WTC11 (cell line): ENCODE measurements around the gene VIT. TPM values are rescaled to one million over a fixed set of nuclear protein-coding genes. Genes with fewer than 3 reads are reported as not detected.

ENCODE experiments used
- ATAC-seq: fragments of 200-7000 bp; cut with Tn5 transposase; 2 replicates; pipeline ENCODE4 v1.10.0; 2021; ENCODE audit warnings: mild to moderate bottlenecking, moderate library complexity
- CTCF ChIA-PET: fragments of 300-600 bp; sonication (Branson Sonifier 250); formaldehyde crosslinking; loops from one replicate; lab custom pipeline; 2021; ENCODE audit warnings: antibody characterized with exemption; lab: Charles Lee
- POLR2A ChIA-PET: fragments of 350-600 bp; sonication (Branson Sonifier 250); formaldehyde crosslinking; loops from one replicate; lab custom pipeline; 2021; ENCODE audit warnings: antibody characterized with exemption; lab: Charles Lee
- DNase-seq: peaks from one replicate; pipeline ENCODE4 v3.0.0; 2021; ENCODE audit warnings: low spot score
- H3K27ac Mint-ChIP-seq: 2 replicates; pipeline ENCODE4 v1.8.0; 2021; ENCODE audit warnings: mixed read lengths
- H3K27me3 Mint-ChIP-seq: 2 replicates; pipeline ENCODE4 v1.8.0; 2021; ENCODE audit warnings: low read depth, mild to moderate bottlenecking, moderate library complexity, mixed read lengths
- H3K36me3 Mint-ChIP-seq: 2 replicates; pipeline ENCODE4 v1.8.0; 2021; ENCODE audit warnings: mixed read lengths
- H3K4me1 Mint-ChIP-seq: 2 replicates; pipeline ENCODE4 v1.8.0; 2022; ENCODE audit warnings: mixed read lengths
- H3K4me3 Mint-ChIP-seq: 2 replicates; pipeline ENCODE4 v1.8.0; 2021; ENCODE audit warnings: mild to moderate bottlenecking, moderate library complexity, mixed read lengths
- H3K9me3 Mint-ChIP-seq: 2 replicates; pipeline ENCODE4 v1.8.0; 2021; ENCODE audit warnings: mixed read lengths
- ATF3 ChIP-seq: sonication (generic); formaldehyde crosslinking; conservative IDR thresholded peaks from 2 replicates; pipeline ENCODE4 v1.8.1; 2022; ENCODE audit warnings: mild to moderate bottlenecking, missing genetic modification reagents
- ETV6 ChIP-seq: sonication (generic); formaldehyde crosslinking; IDR thresholded peaks from 2 replicates; pipeline ENCODE4 v1.8.1; 2022; ENCODE audit warnings: mild to moderate bottlenecking, missing genetic modification reagents
- FOXJ3 ChIP-seq: sonication (generic); formaldehyde crosslinking; IDR thresholded peaks from 2 replicates; pipeline ENCODE4 v1.9.0; 2021; ENCODE audit warnings: missing genetic modification reagents, mild to moderate bottlenecking, borderline replicate concordance
- FOXP4 ChIP-seq: sonication (generic); formaldehyde crosslinking; IDR thresholded peaks from 2 replicates; pipeline ENCODE4 v1.8.0; 2022; ENCODE audit warnings: mild to moderate bottlenecking, missing genetic modification reagents
- HMGA2 ChIP-seq: fragments of 250-450 bp; sonication (Bioruptor Pico); IDR thresholded peaks from 2 replicates; pipeline ENCODE4 v1.4.0; 2021; ENCODE audit warnings: mild to moderate bottlenecking, moderate library complexity
- IRF1 ChIP-seq: sonication (generic); formaldehyde crosslinking; IDR thresholded peaks from 2 replicates; pipeline ENCODE4 v1.8.0; 2023; ENCODE audit warnings: missing genetic modification reagents
- IRF2 ChIP-seq: sonication (generic); formaldehyde crosslinking; IDR thresholded peaks from 2 replicates; pipeline ENCODE4 v1.8.0; 2022; ENCODE audit warnings: low read depth, missing genetic modification reagents, borderline replicate concordance
- MLX ChIP-seq: sonication (generic); formaldehyde crosslinking; IDR thresholded peaks from 2 replicates; pipeline ENCODE4 v1.8.1; 2023; ENCODE audit warnings: mild to moderate bottlenecking, missing genetic modification reagents, moderate library complexity
- MXD4 ChIP-seq: fragments of 250-450 bp; sonication (Bioruptor Pico); IDR thresholded peaks from 2 replicates; pipeline ENCODE4 v1.8.0; 2021; ENCODE audit warnings: mild to moderate bottlenecking, moderate library complexity, borderline replicate concordance
- PRRX2 ChIP-seq: fragments of 250-450 bp; sonication (Bioruptor Pico); IDR thresholded peaks from 2 replicates; pipeline ENCODE4 v1.8.0; 2021; ENCODE audit warnings: mild to moderate bottlenecking
- TCF7 ChIP-seq: sonication (generic); formaldehyde crosslinking; IDR thresholded peaks from 2 replicates; pipeline ENCODE4 v1.8.0; 2022; ENCODE audit warnings: mild to moderate bottlenecking, low read depth, missing genetic modification reagents, moderate library complexity
- TEAD4 ChIP-seq: sonication (generic); formaldehyde crosslinking; IDR thresholded peaks from 2 replicates; pipeline ENCODE4 v1.8.0; 2022; ENCODE audit warnings: mild to moderate bottlenecking, missing genetic modification reagents
- ZBTB21 ChIP-seq: sonication (generic); formaldehyde crosslinking; IDR thresholded peaks from 2 replicates; pipeline ENCODE4 v1.8.1; 2023; ENCODE audit warnings: mild to moderate bottlenecking, missing genetic modification reagents, borderline replicate concordance
- ZNF138 ChIP-seq: sonication (generic); formaldehyde crosslinking; conservative IDR thresholded peaks from 2 replicates; pipeline ENCODE4 v1.8.1; 2022; ENCODE audit warnings: mild to moderate bottlenecking, moderate library complexity, missing genetic modification reagents
- ZNF263 ChIP-seq: sonication (generic); formaldehyde crosslinking; IDR thresholded peaks from 2 replicates; pipeline ENCODE4 v1.8.1; 2022; ENCODE audit warnings: low read depth, mild to moderate bottlenecking, moderate library complexity, missing genetic modification reagents
- ZNF512 ChIP-seq: sonication (generic); formaldehyde crosslinking; IDR thresholded peaks from 2 replicates; pipeline ENCODE4 v1.8.1; 2022; ENCODE audit warnings: missing genetic modification reagents, borderline replicate concordance
- ZNF671 ChIP-seq: fragments of 250-450 bp; sonication (Bioruptor Pico); IDR thresholded peaks from 2 replicates; pipeline ENCODE4 v1.8.0; 2021; ENCODE audit warnings: mild to moderate bottlenecking
- total RNA-seq: library from RNA; stranded (reverse); gene quantifications from 3 replicates; pipeline ENCODE4 v1.2.3, GENCODE V29; 2021
- TF ChIP-seq, protein P1 (sequence below): fragments of 250-450 bp; sonication (Bioruptor Pico); IDR thresholded peaks from 2 replicates; pipeline ENCODE4 v1.9.0; 2021; ENCODE audit warnings: moderate library complexity, mild to moderate bottlenecking, inconsistent platforms, borderline replicate concordance
- TF ChIP-seq, protein P2 (sequence below): sonication (generic); formaldehyde crosslinking; IDR thresholded peaks from 2 replicates; pipeline ENCODE4 v1.8.0; 2022; ENCODE audit warnings: mild to moderate bottlenecking, missing genetic modification reagents

VIT gene
- total RNA-seq, 1 experiment from 2014 or later, result 0.46 TPM

GRCh38 chr2:36756438-36756837 is 59.9 kb downstream of the VIT start (continued):
- TF ChIP-seq ZNF512 (CRISPR knock-in tag) (no peak), ZBTB21 (CRISPR knock-in tag) (no peak), ATF3 (CRISPR knock-in tag) (no peak)

- ChIA-PET CTCF (interaction anchor here (0.8 to 1.2 kb wide), 3 partner anchors 8 to 22 kb away, joined by 3 to 5 read pairs (median 4); no protein-coding TSS in a partner anchor), POLR2A (no interaction called here)
- H3K27me3 Mint-ChIP-seq, result peaks cover 5% of the 10 kb centered on the region; the same call in 1 of the 2 replicates
- no peak overlapping the region for H3K27ac Mint-ChIP-seq
- peaks cover 6% of the 10 kb centered on the region; the same call in 1 of the 2 replicates for H3K36me3 Mint-ChIP-seq
- DNase-seq (no peak), ATAC-seq (no peak)
- H3K9me3 Mint-ChIP-seq, result peaks cover 16% of the 10 kb centered on the region
- H3K4me3 Mint-ChIP-seq, result no peak overlapping the region
- TF ChIP-seq IRF2 (no peak), ZNF263 (CRISPR knock-in tag) (no peak), ETV6 (no peak), TEAD4 (CRISPR knock-in tag) (no peak), ZNF671 (no peak), FOXJ3 (CRISPR knock-in tag) (no peak), MXD4 (CRISPR knock-in tag) (no peak), HMGA2 (CRISPR knock-in tag) (no peak), ZNF138 (CRISPR knock-in tag) (no peak), IRF1 (CRISPR knock-in tag) (no peak), PRRX2 (no peak), TCF7 (CRISPR knock-in tag) (no peak), MLX (no peak), FOXP4 (CRISPR knock-in tag) (no peak)
- TF ChIP-seq, protein P1, sequence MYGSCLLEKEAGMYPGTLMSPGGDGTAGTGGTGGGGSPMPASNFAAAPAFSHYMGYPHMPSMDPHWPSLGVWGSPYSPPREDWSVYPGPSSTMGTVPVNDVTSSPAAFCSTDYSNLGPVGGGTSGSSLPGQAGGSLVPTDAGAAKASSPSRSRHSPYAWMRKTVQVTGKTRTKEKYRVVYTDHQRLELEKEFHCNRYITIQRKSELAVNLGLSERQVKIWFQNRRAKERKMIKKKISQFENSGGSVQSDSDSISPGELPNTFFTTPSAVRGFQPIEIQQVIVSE (CRISPR knock-in tag), result no peak
- TF ChIP-seq, protein P2, sequence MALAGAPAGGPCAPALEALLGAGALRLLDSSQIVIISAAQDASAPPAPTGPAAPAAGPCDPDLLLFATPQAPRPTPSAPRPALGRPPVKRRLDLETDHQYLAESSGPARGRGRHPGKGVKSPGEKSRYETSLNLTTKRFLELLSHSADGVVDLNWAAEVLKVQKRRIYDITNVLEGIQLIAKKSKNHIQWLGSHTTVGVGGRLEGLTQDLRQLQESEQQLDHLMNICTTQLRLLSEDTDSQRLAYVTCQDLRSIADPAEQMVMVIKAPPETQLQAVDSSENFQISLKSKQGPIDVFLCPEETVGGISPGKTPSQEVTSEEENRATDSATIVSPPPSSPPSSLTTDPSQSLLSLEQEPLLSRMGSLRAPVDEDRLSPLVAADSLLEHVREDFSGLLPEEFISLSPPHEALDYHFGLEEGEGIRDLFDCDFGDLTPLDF (CRISPR knock-in tag), result no peak
- peaks cover 21% of the 10 kb centered on the region for H3K4me1 Mint-ChIP-seq
These were observed 66.4 kb downstream of the VIT start for GRCh38 chr2:36762764-36763490.
